OCI-LY1 (cell line): ENCODE results near the gene MED25.

Experiments
- H2AFZ ChIP-seq: fragments of 200-600 bp; sonication (generic), shearing (Covaris generic); 2 replicates; pipeline ENCODE4 v1.6.0; 2014; ENCODE audit warnings: antibody characterized with exemption, mild to moderate bottlenecking, low read length
- H3F3A ChIP-seq: fragments of 200-600 bp; sonication (generic), shearing (Covaris generic); 2 replicates; pipeline ENCODE4 v1.6.0; 2014; ENCODE audit warnings: mild to moderate bottlenecking, antibody characterized with exemption, low read length, moderate library complexity; ENCODE audit not compliant: insufficient read depth
- H3K27ac ChIP-seq: fragments of 200-600 bp; sonication (generic); 2 replicates; pipeline ENCODE4 v1.5.1; 2014; ENCODE audit warnings: low read length, mixed run types, mild to moderate bottlenecking, low read depth; ENCODE audit not compliant: poor library complexity, severe bottlenecking
- H3K27me3 ChIP-seq: fragments of 200-600 bp; sonication (generic); 2 replicates; pipeline ENCODE4 v1.6.0; 2014; ENCODE audit warnings: antibody characterized with exemption, mild to moderate bottlenecking, low read length, moderate library complexity; ENCODE audit not compliant: insufficient read depth
- H3K36me3 ChIP-seq: fragments of 200-600 bp; sonication (generic); 2 replicates; pipeline ENCODE4 v1.6.1; 2014; ENCODE audit warnings: mild to moderate bottlenecking, antibody characterized with exemption, low read length, moderate library complexity, mixed read lengths; ENCODE audit not compliant: insufficient read depth
- H3K4me1 ChIP-seq: fragments of 200-600 bp; sonication (generic); 2 replicates; pipeline ENCODE4 v1.5.1; 2014; ENCODE audit warnings: mild to moderate bottlenecking, low read length, moderate library complexity; ENCODE audit not compliant: insufficient read depth, severe bottlenecking
- H3K4me2 ChIP-seq: fragments of 200-600 bp; sonication (generic), shearing (Covaris generic); 2 replicates; pipeline ENCODE4 v1.6.1; 2014; ENCODE audit warnings: low read length
- H3K4me3 ChIP-seq: fragments of 200-600 bp; sonication (generic); 2 replicates; pipeline ENCODE4 v1.5.1; 2014; ENCODE audit warnings: low read length, low read depth, mild to moderate bottlenecking, mixed read lengths; ENCODE audit not compliant: poor library complexity, severe bottlenecking
- H3K79me2 ChIP-seq: fragments of 200-600 bp; shearing (Covaris generic); 2 replicates; pipeline ENCODE4 v1.6.1; 2016; ENCODE audit warnings: mixed run types, low read length, mixed read lengths; ENCODE audit not compliant: insufficient read depth
- H3K9ac ChIP-seq: fragments of 200-600 bp; sonication (generic), shearing (Covaris generic); 2 replicates; pipeline ENCODE4 v1.6.1; 2014; ENCODE audit warnings: mild to moderate bottlenecking, low read length, mixed read lengths
- H3K9me2 ChIP-seq: fragments of 200-600 bp; sonication (generic), shearing (Covaris generic); 2 replicates; pipeline ENCODE4 v1.6.1; 2014; ENCODE audit warnings: low read depth, mild to moderate bottlenecking, low read length, mixed read lengths
- H3K9me3 ChIP-seq: fragments of 200-600 bp; shearing (Covaris generic); 2 replicates; pipeline ENCODE4 v1.6.1; 2014; ENCODE audit warnings: low read length, mixed read lengths
- H4K20me1 ChIP-seq: fragments of 200-600 bp; sonication (generic), shearing (Covaris generic); 2 replicates; pipeline ENCODE4 v1.6.0; 2016; ENCODE audit warnings: mild to moderate bottlenecking, low read length; ENCODE audit not compliant: insufficient read depth
- CTCF ChIP-seq: fragments of 200-600 bp; sonication (generic), shearing (Covaris generic); IDR thresholded peaks from 2 replicates; pipeline ENCODE4 v1.5.1; 2017; ENCODE audit warnings: mild to moderate bottlenecking, antibody characterized with exemption, low read length, moderate library complexity, mixed read lengths
- EZH2 ChIP-seq: fragments of 200-600 bp; sonication (generic), shearing (Covaris generic); IDR thresholded peaks from 2 replicates; pipeline ENCODE4 v1.8.0; 2017; ENCODE audit warnings: borderline replicate concordance, mixed run types, mild to moderate bottlenecking, antibody characterized with exemption, low read length, moderate library complexity, mixed read lengths

Gene MED25

GRCh38 chr19:49881672-49882394 is 63.7 kb downstream of the MED25 start:
- Histone ChIP-seq H3K9me3 (0 out of 2 replicates have a peak, but pooled peaks cover 3% of the 10 kb centered on the region), H3K79me2 (no peaks in the 10 kb centered on the region), H2AFZ (no peak overlapping the region), H3F3A (no peaks in the 10 kb centered on the region), H3K36me3 (peaks cover 57% of the 10 kb centered on the region), H3K27ac (no peak overlapping the region), H4K20me1 (no peaks in the 10 kb centered on the region), H3K4me3 (no peak overlapping the region), H3K4me1 (peaks cover 16% of the 10 kb centered on the region), H3K9me2 (no peaks in the 10 kb centered on the region), H3K4me2 (no peak overlapping the region), H3K9ac (no peak overlapping the region), H3K27me3 (no peaks in the 10 kb centered on the region)
- TF ChIP-seq EZH2 (no peak), CTCF (no peak)

GRCh38 chr19:49882643-49883042 is 64.6 kb downstream of the MED25 start:
- H3K9ac ChIP-seq = no peak overlapping the region
- H2AFZ ChIP-seq = no peak overlapping the region
- H4K20me1 ChIP-seq = no peaks in the 10 kb centered on the region
- no peak overlapping the region for H3K4me2 ChIP-seq
- H3K79me2 ChIP-seq = no peaks in the 10 kb centered on the region
- H3K36me3 ChIP-seq = peaks cover 57% of the 10 kb centered on the region
- H3F3A ChIP-seq = no peaks in the 10 kb centered on the region
- no peaks in the 10 kb centered on the region for H3K27me3 ChIP-seq
- H3K4me1 ChIP-seq = peaks cover 21% of the 10 kb centered on the region
- H3K4me3 ChIP-seq = no peak overlapping the region
- H3K27ac ChIP-seq = no peak overlapping the region
- TF ChIP-seq CTCF (no peak), EZH2 (no peak)
- no peaks in the 10 kb centered on the region for H3K9me2 ChIP-seq
- 0 out of 2 replicates have a peak, but pooled peaks cover 3% of the 10 kb centered on the region for H3K9me3 ChIP-seq

- Histone ChIP-seq H3K36me3 (peaks cover 57% of the 10 kb centered on the region), H3F3A (no peaks in the 10 kb centered on the region)
- TF ChIP-seq CTCF = no peak
- TF ChIP-seq EZH2 = no peak
These were observed 65.0 kb downstream of the MED25 start for GRCh38 chr19:49883094-49883493.

More at GRCh38 chr19:49883094-49883493, 65.0 kb downstream of the MED25 start:
- H3K4me2 ChIP-seq = no peak overlapping the region
- no peaks in the 10 kb centered on the region for H3K27me3 ChIP-seq
- H3K9me2 ChIP-seq = no peaks in the 10 kb centered on the region
- H3K9me3 ChIP-seq = 0 out of 2 replicates have a peak, but pooled peaks cover 3% of the 10 kb centered on the region
- peaks cover 25% of the 10 kb centered on the region for H3K4me1 ChIP-seq
- no peak overlapping the region for H3K4me3 ChIP-seq
- no peaks in the 10 kb centered on the region for H3K79me2 ChIP-seq
- no peak overlapping the region for H2AFZ ChIP-seq
- no peak overlapping the region for H3K27ac ChIP-seq
- H3K9ac ChIP-seq = no peak overlapping the region
- H4K20me1 ChIP-seq = no peaks in the 10 kb centered on the region
